Measurements from ENCODE around the gene ELP5. TPM values are rescaled to one million over a fixed set of nuclear protein-coding genes. Genes with fewer than 3 reads are reported as not detected.

Gene ELP5
- total RNA-seq, 1 experiment from 2014 or later: 49.6 TPM

- H3K4me3 Mint-ChIP-seq: peak overlapping the region; percentile 86 to 93
- peaks cover 4% of the 10 kb centered on the region; the same call in 1 of the 2 replicates for H3K4me1 ChIP-seq (ENCODE audit: insufficient read depth, low read length)
- no peak overlapping the region for H2BK20ac ChIP-seq (ENCODE audit: low read depth, low read length, poor library complexity, severe bottlenecking)
- no peak overlapping the region for H2BK12ac ChIP-seq (ENCODE audit: insufficient read length, low read depth, low read length)
- H3K23me2 ChIP-seq (ENCODE audit: insufficient read length, low read depth, low read length, poor library complexity, severe bottlenecking): peaks cover 25% of the 10 kb centered on the region
- no peak overlapping the region for H2BK5ac ChIP-seq (ENCODE audit: insufficient read length, low read length)
- H3K9me3 Mint-ChIP-seq: peaks cover 0 to 4% of the 10 kb centered on the region in 2 experiments; a peak in 1 of 5 replicates
- H2AK5ac ChIP-seq (ENCODE audit: insufficient read length, low read length): no peak overlapping the region
- H3K79me1 ChIP-seq (ENCODE audit: insufficient read depth, low read depth, low read length, poor library complexity, severe bottlenecking): no peaks in the 10 kb centered on the region
- no peak overlapping the region for H4K91ac ChIP-seq (ENCODE audit: insufficient read length, low read depth, low read length)
- H3K27ac Mint-ChIP-seq: peak overlapping the region; percentile 95 to 100 (median 99)
- no peak overlapping the region for H3T11ph ChIP-seq (ENCODE audit: low read length)
- no peak for TF ChIP-seq CTCF (conservative IDR thresholded peaks at IDR 0.05)
- peak overlapping the region; percentile 61 for H3K18ac ChIP-seq (ENCODE audit: insufficient read length, low read depth, low read length)
- H2BK15ac ChIP-seq (ENCODE audit: low read depth, low read length): no peak overlapping the region
- peaks cover 2% of the 10 kb centered on the region; the same call in 1 of the 2 replicates for H3K27me3 Mint-ChIP-seq (ENCODE audit: low read depth)
- peaks cover 3 to 26% (median 25%) of the 10 kb centered on the region in 3 experiments for H3K36me3 Mint-ChIP-seq (ENCODE audit: insufficient read depth in 1 of 3, low read depth in 3 of 3)
- no peaks in the 10 kb centered on the region for H3K27me3 ChIP-seq (ENCODE audit: insufficient read depth, low read length)
- WGBS (ENCODE audit: extremely low coverage, insufficient read length, low lambda C conversion rate): no CpG with 5 or more reads among the region's 26 CpGs
- H2AFZ ChIP-seq (ENCODE audit: low read length): no peak overlapping the region
- H3K4me1 Mint-ChIP-seq: peaks cover 32 to 48% of the 10 kb centered on the region in 2 experiments
- no peak overlapping the region for H3K56ac ChIP-seq (ENCODE audit: insufficient read length, low read depth, low read length)
- H3K14ac ChIP-seq (ENCODE audit: insufficient read depth, low read length): peak overlapping the region; percentile 65
- no peaks in the 10 kb centered on the region for H4K20me1 ChIP-seq (ENCODE audit: control insufficient read depth, insufficient read depth, insufficient read length)
- H3K9me3 ChIP-seq (ENCODE audit: control insufficient read depth, low read depth, low read length): no peaks in the 10 kb centered on the region
- peak overlapping the region; percentile 76 for H3K4me2 ChIP-seq (ENCODE audit: insufficient read depth, insufficient read length, low read length)
- H4K8ac ChIP-seq (replicated peaks; ENCODE audit: insufficient read length, low read depth, low read length): no peak overlapping the region
- H3K27ac ChIP-seq (ENCODE audit: insufficient read length, low read depth, low read length): peak overlapping the region; percentile 6
- H3K4ac ChIP-seq (ENCODE audit: low read depth, low read length): no peak overlapping the region
- peak; percentile 96 for DNase-seq
- no peak overlapping the region for H4K5ac ChIP-seq (ENCODE audit: insufficient read length, low read depth, low read length)
- H3K23ac ChIP-seq (ENCODE audit: insufficient read length, low read depth, low read length): no peak overlapping the region
- peaks cover 7% of the 10 kb centered on the region; the same call in 1 of the 2 replicates for H3K79me2 ChIP-seq (ENCODE audit: insufficient read depth, low read length)
- H2BK120ac ChIP-seq (ENCODE audit: low read depth, low read length, poor library complexity, severe bottlenecking): no peak overlapping the region
- H3K9ac ChIP-seq (ENCODE audit: extremely low read depth, insufficient read length, low read length): peak overlapping the region; percentile 68
Observed at GRCh38 chr17:7262935-7263800, 11.2 kb downstream of the ELP5 start.
